ENCODE data around the gene PDGFB.

DNA sequence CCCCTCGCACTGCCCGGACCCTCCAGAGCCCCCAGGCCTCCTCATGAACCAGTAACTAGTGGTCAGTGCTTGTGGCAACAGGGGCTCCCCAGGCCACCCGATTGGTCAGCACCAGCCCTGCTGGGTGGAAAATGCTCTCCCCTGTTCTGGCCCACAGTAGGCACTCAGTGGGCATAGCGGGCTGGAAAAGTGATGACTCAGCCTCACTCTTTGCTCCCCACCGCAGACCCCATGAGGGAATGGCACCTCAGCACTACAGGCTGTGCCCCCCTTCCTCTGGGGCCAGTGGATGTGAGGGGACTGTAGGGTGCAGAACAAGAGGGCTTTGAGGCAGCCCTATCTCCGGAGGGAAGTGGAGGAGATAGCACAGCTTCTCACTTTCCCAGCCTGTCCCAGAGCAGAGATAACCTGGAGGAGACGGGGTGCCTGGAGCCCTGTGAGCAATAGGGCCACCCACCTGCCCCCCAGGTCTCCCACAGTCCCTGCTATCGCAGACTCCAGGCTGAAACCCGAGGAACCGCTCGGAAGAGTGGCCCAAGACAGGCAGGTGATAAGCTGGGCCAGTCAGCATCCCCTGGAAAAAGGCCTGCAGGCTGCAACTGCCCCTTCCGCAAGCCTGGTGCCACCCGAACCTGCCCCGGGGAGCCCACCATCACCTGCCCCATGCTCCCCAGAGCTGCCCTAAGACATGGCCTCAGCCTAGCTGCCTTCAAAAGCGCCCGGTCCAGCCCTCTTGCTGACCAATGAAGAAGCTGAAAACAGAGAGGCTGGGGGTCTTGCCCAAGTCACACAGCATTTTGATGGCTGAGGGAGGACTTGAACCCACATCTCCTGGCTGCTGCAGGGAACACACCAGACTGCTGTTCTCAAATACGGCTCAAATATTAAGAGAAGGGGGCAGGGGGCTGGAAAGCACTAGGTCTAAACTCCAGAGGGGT, 29.4 kb upstream of the PDGFB start:
- TF ChIP-seq, protein P1, sequence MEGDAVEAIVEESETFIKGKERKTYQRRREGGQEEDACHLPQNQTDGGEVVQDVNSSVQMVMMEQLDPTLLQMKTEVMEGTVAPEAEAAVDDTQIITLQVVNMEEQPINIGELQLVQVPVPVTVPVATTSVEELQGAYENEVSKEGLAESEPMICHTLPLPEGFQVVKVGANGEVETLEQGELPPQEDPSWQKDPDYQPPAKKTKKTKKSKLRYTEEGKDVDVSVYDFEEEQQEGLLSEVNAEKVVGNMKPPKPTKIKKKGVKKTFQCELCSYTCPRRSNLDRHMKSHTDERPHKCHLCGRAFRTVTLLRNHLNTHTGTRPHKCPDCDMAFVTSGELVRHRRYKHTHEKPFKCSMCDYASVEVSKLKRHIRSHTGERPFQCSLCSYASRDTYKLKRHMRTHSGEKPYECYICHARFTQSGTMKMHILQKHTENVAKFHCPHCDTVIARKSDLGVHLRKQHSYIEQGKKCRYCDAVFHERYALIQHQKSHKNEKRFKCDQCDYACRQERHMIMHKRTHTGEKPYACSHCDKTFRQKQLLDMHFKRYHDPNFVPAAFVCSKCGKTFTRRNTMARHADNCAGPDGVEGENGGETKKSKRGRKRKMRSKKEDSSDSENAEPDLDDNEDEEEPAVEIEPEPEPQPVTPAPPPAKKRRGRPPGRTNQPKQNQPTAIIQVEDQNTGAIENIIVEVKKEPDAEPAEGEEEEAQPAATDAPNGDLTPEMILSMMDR (IDR thresholded peaks at IDR 0.05) = no peak
- no peak for TF ChIP-seq POLR2A (IDR thresholded peaks at IDR 0.05)
